ENCODE data around the gene IRX3.

IRX3 gene

DNA sequence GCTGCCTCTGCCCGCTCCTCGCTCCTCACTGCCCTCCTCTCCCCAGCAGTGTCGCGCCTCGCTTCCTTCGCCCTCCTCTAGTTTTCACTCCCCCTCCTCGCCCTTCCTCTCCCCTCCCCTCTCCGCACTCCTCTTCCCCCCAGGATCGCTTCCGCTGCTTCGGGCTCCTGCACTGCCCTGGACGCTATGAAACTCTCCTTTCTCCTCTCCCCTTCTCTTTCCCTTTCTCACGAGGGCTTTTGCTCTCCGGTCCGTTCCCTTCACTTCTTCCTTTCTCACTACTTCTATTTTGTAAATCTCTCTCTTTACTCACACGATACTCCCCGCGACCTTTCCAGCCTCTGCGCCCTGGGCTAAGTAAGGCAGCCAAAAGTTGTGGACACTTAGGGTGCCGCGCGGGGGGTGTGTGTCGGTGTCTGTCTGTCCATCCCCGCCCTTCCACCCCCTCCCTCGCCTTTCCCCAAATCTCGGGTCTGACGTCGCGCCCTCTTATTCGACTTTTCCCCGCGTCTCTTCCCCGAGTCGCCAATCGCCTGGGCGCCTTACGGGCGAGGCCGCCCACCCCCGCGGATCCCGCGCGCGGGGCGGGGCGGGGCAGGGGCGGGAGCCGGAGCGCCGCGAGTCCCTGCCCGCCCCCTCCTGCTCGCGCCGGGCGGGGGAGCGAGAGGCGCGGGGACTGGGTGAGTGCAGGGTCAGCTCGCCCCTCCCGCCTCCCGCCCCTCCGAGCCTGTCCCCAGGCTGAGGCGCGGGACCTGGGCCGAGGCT is at the start of gene IRX3:
TSS of gene IRX3 (minus strand) at position 422 of the 765 bp plus-strand sequence. CDS start 737 bp downstream, outside the sequence.
- DNase-seq (ENCODE audit: low spot score), result peak; percentile 60
- TF ChIP-seq, protein P1, sequence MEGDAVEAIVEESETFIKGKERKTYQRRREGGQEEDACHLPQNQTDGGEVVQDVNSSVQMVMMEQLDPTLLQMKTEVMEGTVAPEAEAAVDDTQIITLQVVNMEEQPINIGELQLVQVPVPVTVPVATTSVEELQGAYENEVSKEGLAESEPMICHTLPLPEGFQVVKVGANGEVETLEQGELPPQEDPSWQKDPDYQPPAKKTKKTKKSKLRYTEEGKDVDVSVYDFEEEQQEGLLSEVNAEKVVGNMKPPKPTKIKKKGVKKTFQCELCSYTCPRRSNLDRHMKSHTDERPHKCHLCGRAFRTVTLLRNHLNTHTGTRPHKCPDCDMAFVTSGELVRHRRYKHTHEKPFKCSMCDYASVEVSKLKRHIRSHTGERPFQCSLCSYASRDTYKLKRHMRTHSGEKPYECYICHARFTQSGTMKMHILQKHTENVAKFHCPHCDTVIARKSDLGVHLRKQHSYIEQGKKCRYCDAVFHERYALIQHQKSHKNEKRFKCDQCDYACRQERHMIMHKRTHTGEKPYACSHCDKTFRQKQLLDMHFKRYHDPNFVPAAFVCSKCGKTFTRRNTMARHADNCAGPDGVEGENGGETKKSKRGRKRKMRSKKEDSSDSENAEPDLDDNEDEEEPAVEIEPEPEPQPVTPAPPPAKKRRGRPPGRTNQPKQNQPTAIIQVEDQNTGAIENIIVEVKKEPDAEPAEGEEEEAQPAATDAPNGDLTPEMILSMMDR (IDR thresholded peaks at IDR 0.05; ENCODE audit: extremely low read depth, missing control alignments), result no peak

DNA sequence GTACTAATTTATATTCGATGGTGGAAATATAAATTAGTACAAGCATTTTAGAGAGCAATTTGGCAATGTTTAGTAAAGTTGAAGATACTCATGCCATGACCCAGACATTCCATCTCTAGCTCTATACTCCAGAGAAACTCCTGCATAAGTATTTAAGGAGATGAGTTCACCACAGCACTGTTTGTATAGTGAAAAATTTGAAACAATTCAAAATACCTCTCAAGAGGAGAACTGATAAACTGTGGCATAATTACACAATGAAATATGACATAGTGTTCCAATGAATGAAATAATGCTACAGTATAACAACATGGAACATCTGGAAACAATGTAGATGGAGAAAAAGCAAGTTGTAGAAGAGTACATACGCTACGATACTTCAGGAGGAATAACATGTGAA is 48.6 kb upstream of the IRX3 start:
- TF ChIP-seq, protein P1 (IDR thresholded peaks at IDR 0.05; ENCODE audit: extremely low read depth, missing control alignments), result no peak
- no peak for DNase-seq (ENCODE audit: low spot score)

DNA sequence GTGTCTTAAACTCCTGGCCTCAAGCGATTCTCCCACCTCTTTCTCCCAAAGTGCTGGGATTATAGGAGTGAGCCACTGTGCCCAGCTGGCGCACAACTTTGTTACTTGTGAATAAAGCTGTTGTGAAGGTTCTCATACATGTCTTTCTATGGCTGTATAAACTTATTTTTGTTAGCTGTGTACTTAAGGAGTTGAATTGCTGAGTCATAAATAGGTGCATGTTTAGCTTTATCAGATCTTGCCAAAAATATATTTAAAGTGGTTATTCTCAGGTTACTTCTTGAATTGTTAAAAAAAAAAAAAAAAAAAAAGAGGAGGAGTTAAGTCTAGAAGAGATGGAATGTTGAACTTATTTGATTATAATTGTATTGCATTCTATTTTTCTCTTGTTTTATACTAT is 47.6 kb upstream of the IRX3 start:
- TF ChIP-seq, protein P1 (IDR thresholded peaks at IDR 0.05; ENCODE audit: extremely low read depth, missing control alignments), result no peak
- no peak for DNase-seq (ENCODE audit: low spot score)

DNA sequence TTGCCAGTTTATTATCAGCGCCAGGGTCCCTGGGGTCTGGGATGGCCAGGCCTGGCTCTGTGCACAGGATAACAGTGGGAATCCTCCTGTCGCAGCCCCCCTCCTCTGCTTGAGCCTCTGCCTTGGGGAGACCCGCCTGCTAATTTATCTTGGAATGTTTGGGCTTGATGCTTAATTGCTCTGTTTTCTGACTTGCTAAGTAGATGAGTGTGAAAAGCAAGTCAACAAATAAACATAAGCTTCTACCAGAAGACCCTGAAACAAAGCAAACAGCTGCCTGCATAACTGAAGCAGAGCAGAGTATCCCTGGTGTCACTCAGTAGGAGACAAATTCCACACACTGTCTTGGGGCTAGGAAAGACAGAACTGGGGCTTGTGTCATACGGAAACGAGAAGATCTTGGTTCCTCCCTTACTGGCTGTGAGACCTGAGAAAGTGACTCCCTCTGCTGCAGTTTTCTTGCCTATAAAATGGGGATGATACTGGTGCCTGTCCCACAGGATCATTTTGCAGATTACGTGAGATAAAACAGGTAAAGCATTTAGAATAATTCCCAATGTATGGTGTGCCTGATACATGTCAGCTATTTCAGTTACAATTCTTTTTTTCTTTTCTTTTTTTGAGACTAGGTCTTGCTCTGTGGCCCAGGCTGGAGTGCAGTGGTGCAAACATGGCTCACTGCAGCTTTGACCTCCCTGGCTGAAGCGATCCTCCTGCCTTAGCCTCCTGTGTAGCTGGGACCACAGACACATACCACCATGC is 44.8 kb upstream of the IRX3 start:
- DNase-seq (ENCODE audit: low spot score), result no peak
- TF ChIP-seq, protein P1 (IDR thresholded peaks at IDR 0.05; ENCODE audit: extremely low read depth, missing control alignments), result no peak

DNA sequence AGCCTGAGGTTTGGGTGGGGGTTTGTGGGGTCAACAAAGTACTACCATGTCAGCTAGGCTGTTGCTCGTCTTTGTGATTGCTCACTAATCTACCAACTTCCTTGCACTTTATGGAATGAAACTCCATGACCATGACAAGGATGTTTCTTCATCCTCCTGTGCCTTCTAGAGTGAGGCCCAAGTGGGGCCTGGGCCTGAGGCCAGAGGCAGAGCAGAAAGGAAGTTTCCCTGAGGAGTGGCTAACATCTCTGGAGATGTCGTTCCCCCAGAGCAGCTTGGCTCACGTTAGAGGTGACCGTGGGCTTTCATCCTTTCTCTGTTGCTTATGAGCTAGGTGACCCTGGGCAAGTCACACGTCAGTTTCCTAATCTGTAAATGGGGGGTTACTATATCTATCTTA is 41.0 kb upstream of the IRX3 start:
- TF ChIP-seq, protein P1 (IDR thresholded peaks at IDR 0.05; ENCODE audit: extremely low read depth, missing control alignments), result no peak

DNA sequence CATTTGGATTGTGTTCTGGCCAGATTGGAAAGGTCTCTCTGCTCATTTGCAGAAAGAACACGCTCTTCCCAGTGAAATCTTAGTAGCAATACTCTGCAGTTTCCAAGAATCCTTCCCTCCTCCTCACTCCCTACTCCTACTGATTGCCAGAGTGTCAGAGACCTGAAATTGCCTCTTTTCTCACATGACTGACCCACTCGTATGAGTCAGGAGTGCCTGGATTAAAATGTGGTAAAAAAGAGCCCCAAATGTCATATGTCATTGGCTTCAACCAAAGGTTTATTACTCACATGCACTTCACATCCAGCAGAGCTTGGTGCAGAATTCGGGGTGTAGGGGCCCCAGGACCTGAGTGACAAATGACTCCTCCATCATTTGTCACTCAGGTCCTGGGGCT is 39.7 kb upstream of the IRX3 start:
- TF ChIP-seq, protein P1 (IDR thresholded peaks at IDR 0.05; ENCODE audit: extremely low read depth, missing control alignments), result no peak
- DNase-seq (ENCODE audit: low spot score), result no peak

More for the DNA sequence above, 41.0 kb upstream of the IRX3 start:
- no peak for DNase-seq (ENCODE audit: low spot score)

DNA sequence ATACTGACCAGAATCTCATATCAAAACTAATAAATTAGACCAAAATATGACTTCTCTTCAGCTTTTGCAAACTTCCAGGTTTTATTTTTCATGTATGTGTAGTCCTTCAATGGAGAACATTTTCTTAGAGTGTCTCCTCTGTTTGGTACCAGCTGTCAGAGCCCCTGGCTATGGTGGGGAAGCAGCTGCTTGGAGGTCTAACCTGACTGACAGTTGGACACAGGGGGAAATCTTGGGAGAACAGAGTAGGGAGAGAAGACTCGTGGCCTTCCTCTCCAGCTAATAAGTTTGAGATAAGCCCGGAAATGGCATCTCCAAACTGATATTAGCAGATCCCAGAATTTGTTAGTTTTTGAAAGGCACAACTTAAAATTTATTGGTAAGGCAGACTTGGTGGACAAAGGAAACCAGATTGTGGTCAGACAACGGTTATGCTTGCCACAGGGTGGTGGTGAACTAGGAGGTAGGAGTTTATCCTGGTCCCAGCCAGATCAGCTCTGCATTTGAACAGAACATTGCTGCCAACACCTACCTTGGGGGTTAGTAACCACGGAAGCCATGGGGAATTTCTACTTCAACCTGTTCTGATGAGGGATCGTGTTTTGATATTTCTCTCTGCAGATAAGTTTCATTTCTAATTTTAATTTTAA is 39.2 kb upstream of the IRX3 start:
- TF ChIP-seq, protein P1 (IDR thresholded peaks at IDR 0.05; ENCODE audit: extremely low read depth, missing control alignments), result no peak
- DNase-seq (ENCODE audit: low spot score), result no peak

Data from GM20000 (cell line).